Right kidney (tissue), 9 donors: Measurements from ENCODE around the gene CEP350.

Source experiments
- DNase-seq: peaks from one replicate; pipeline ENCODE4 v3.0.0-alpha.2; 2016
- long read RNA-seq, 8 donors: transcript quantifications; one replicate each; lab custom pipeline, GENCODE V29; 2026

CEP350 gene
- long read RNA-seq, donor 1: 0 reads
- long read RNA-seq, donor 2: 0 reads
- long read RNA-seq, donor 3: 0 reads
- long read RNA-seq, donor 4: 0 reads
- long read RNA-seq, donor 5: 0 reads
- long read RNA-seq, donor 6: 0 reads
- long read RNA-seq, donor 7: 0 reads
- long read RNA-seq, donor 8: 0 reads

- DNase-seq: peak; percentile 97
Measured at GRCh38 chr1:179954493-179955286, at the start of gene CEP350. Gene CEP350, plus strand, starts transcription at chr1:179954810. Its CDS starts 31,372 bp downstream, at chr1:179986182.

GRCh38 chr1:179910934-179911333 lies 43.7 kb upstream of the CEP350 start:
- DNase-seq: no peak

GRCh38 chr1:179911812-179912211 lies 42.8 kb upstream of the CEP350 start:
- DNase-seq: no peak

- no peak for DNase-seq
Measured at GRCh38 chr1:179917601-179918429, 36.8 kb upstream of the CEP350 start.

- DNase-seq: no peak
Measured at GRCh38 chr1:179921472-179921871, 33.1 kb upstream of the CEP350 start.

GRCh38 chr1:179921981-179922872 lies 32.4 kb upstream of the CEP350 start:
- no peak for DNase-seq

GRCh38 chr1:179923029-179923428 lies 31.6 kb upstream of the CEP350 start:
- DNase-seq: no peak

- no peak for DNase-seq
Measured at GRCh38 chr1:179924268-179924667, 30.3 kb upstream of the CEP350 start.

- DNase-seq: no peak
Measured at GRCh38 chr1:179925302-179925701, 29.3 kb upstream of the CEP350 start.

- no peak for DNase-seq
Measured at GRCh38 chr1:179925922-179926849, 28.4 kb upstream of the CEP350 start.

GRCh38 chr1:179926850-179927205 lies 27.8 kb upstream of the CEP350 start:
- no peak for DNase-seq

- no peak for DNase-seq
Measured at GRCh38 chr1:179929955-179930798, 24.4 kb upstream of the CEP350 start.

- DNase-seq: no peak
Measured at GRCh38 chr1:179930867-179931266, 23.7 kb upstream of the CEP350 start.

- DNase-seq: no peak
Measured at GRCh38 chr1:179933219-179933618, 21.4 kb upstream of the CEP350 start.

GRCh38 chr1:179935909-179936496 lies 18.6 kb upstream of the CEP350 start:
- DNase-seq: no peak

GRCh38 chr1:179937668-179938254 lies 16.8 kb upstream of the CEP350 start:
- DNase-seq: no peak

- DNase-seq: no peak
Measured at GRCh38 chr1:179938752-179939151, 15.9 kb upstream of the CEP350 start.

- DNase-seq: no peak
Measured at GRCh38 chr1:179939941-179940340, 14.7 kb upstream of the CEP350 start.

- DNase-seq: no peak
Measured at GRCh38 chr1:179941454-179941853, 13.2 kb upstream of the CEP350 start.
